Naive thymus-derived CD4-positive, alpha-beta T cell (primary cell): ENCODE data around the gene ZMYND8. TPM values are rescaled to one million over a fixed set of nuclear protein-coding genes. Genes with fewer than 3 reads are reported as not detected.

Experiments
- ATAC-seq: fragments of 150-1000 bp; cut with Tn5 transposase; 2 replicates; pipeline ENCODE4 v1.10.0; 2021; ENCODE audit warnings: mild to moderate bottlenecking, moderate library complexity
- CTCF ChIA-PET: fragments of 350-600 bp; sonication (Branson Sonifier 250); formaldehyde crosslinking; loops from one replicate; lab custom pipeline; 2021; ENCODE audit warnings: antibody characterized with exemption; lab: Charles Lee
- POLR2A ChIA-PET: fragments of 350-600 bp; sonication (Branson Sonifier 250); formaldehyde crosslinking; loops from one replicate; lab custom pipeline; 2021; ENCODE audit warnings: antibody characterized with exemption, inconsistent platforms; lab: Charles Lee
- DNase-seq, 9 donors: peaks; one replicate each; pipeline versions ENCODE4 v3.0.0 to v3.0.0-alpha.2; 2020 to 2022; ENCODE audit warnings: mixed read lengths in 1 of 9
- H3K27ac ChIP-seq: one replicate; pipeline ENCODE4 v1.7.0; 2013; ENCODE audit warnings: mild to moderate bottlenecking, low read depth, low read length, moderate library complexity
- H3K27me3 ChIP-seq, 2 donors: one replicate each; pipeline ENCODE4 v1.7.0; 2013; ENCODE audit warnings: low read length in 2 of 2, mild to moderate bottlenecking in 2 of 2, moderate library complexity in 2 of 2; ENCODE audit not compliant: control insufficient read depth in 2 of 2, insufficient read depth in 2 of 2
- H3K36me3 ChIP-seq, 3 experiments: 1 replicate in 2 of 3; 2 replicates in 1 of 3; pipeline ENCODE4 v1.7.0; 2013; ENCODE audit warnings: low read length in 3 of 3, mild to moderate bottlenecking in 3 of 3, moderate library complexity in 1 of 3; ENCODE audit not compliant: insufficient read depth in 3 of 3, control insufficient read depth in 2 of 3
- H3K4me1 ChIP-seq, 2 donors: one replicate each; pipeline ENCODE4 v1.7.0; 2013; ENCODE audit warnings: low read length in 2 of 2, mild to moderate bottlenecking in 2 of 2, moderate library complexity in 1 of 2; ENCODE audit not compliant: control insufficient read depth in 2 of 2, insufficient read depth in 2 of 2
- H3K4me3 ChIP-seq: 2 replicates; pipeline ENCODE4 v1.7.0; 2013; ENCODE audit warnings: mild to moderate bottlenecking, low read length
- H3K9me3 ChIP-seq, 3 experiments: 1 replicate in 2 of 3; 2 replicates in 1 of 3; pipeline ENCODE4 v1.7.0; 2013; ENCODE audit warnings: low read length in 3 of 3; ENCODE audit not compliant: control insufficient read depth in 2 of 3
- H3K27ac Mint-ChIP-seq, 9 donors: one replicate each; pipeline ENCODE4 v1.8.0; 2020 to 2022; ENCODE audit warnings: mixed read lengths in 9 of 9, mild to moderate bottlenecking in 8 of 9, moderate library complexity in 5 of 9, inconsistent platforms in 2 of 9
- H3K27me3 Mint-ChIP-seq, 5 donors: one replicate each; pipeline ENCODE4 v1.8.0; 2021 to 2022; ENCODE audit warnings: mixed read lengths in 5 of 5, mild to moderate bottlenecking in 1 of 5
- H3K36me3 Mint-ChIP-seq, 5 donors: one replicate each; pipeline ENCODE4 v1.8.0; 2020 to 2022; ENCODE audit warnings: mixed read lengths in 5 of 5, mild to moderate bottlenecking in 3 of 5, inconsistent platforms in 1 of 5
- H3K4me1 Mint-ChIP-seq, 7 donors: one replicate each; pipeline ENCODE4 v1.8.0; 2020 to 2022; ENCODE audit warnings: mixed read lengths in 7 of 7, mild to moderate bottlenecking in 3 of 7, inconsistent platforms in 1 of 7
- H3K4me3 Mint-ChIP-seq, 10 donors: one replicate each; pipeline ENCODE4 v1.8.0; 2020 to 2022; ENCODE audit warnings: mild to moderate bottlenecking in 10 of 10, mixed read lengths in 10 of 10, moderate library complexity in 6 of 10, inconsistent platforms in 2 of 10
- H3K9me3 Mint-ChIP-seq, 11 donors: one replicate each; pipeline ENCODE4 v1.8.0; 2020 to 2022; ENCODE audit warnings: mixed read lengths in 11 of 11, mild to moderate bottlenecking in 4 of 11, inconsistent platforms in 1 of 11, moderate library complexity in 1 of 11
- intact Hi-C, 2 donors: fragments of 100-400 bp; cut with micrococcal nuclease; formaldehyde crosslinking; loops; one replicate each; pipeline ENCODE4 v1.15.1; 2023
- polyA plus RNA-seq, 2 donors: library from polyadenylated mRNA; unstranded; fragments of 300-500 nt; fragmentation: Illumina TruSeq; gene quantifications; one replicate each; pipeline ENCODE4 v1.2.3, GENCODE V29; 2021
- total RNA-seq, 6 experiments: library from RNA in 5 of 6; stranded (reverse) in 5 of 6; gene quantifications; 1 replicate in 5 of 6; 2 replicates in 1 of 6; pipeline ENCODE4 v1.2.3 and lab custom pipeline; 2021 to 2026

ZMYND8 gene
- total and polyA plus RNA-seq, 7 experiments from 2014 or later, result 12.7 to 83.0 (median 63.7) TPM

DNA sequence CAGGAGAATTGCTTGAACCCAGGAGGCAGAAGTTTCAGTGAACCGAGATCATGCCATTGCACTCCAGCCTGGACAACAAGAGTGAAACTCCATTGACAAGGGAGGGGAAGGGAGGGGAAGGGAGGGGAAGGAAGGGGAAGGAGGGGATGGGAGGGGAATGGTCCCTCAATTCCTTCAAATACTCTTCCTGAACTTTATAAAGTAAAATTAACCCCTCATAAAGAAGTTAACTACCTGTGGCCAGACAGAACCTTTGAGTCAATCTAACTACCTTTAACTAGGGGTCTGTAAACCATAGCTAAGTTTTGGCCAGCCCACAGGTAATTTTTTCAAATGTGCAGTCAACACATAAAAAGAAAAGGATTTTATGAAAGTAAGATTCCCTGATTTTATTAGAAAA, 131.0 kb downstream of the ZMYND8 start:
- peaks cover 10 to 50% (median 27%) of the 10 kb centered on the region in 5 donors for H3K36me3 Mint-ChIP-seq
- intact Hi-C loops, result no loop called here
- H3K36me3 ChIP-seq, result peaks cover 5 to 90% (median 35%) of the 10 kb centered on the region in 3 experiments

DNA sequence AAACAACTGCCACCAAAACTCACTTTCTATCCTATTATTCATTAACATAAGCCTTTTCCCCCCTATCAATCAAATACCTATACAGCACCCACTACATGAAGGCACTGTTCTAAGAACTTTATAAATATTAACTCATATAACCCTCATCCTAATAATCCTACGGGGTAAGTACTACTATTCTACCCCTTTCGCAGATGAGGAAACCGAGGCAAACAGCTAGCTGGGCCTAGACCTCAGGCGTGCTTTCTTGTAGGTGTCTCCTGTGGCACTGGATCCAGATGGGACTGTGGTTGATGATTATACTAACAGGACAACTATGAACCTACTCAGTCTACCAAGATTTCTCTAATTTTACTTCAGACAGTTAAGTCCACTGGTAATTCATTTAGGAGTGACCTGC, 131.6 kb downstream of the ZMYND8 start:
- intact Hi-C loops, result no loop called here
- Mint-ChIP-seq H3K27me3 (no peaks in the 10 kb centered on the region), H3K4me1 (peaks cover 0 to 12% (median 7%) of the 10 kb centered on the region in 7 donors), H3K4me3 (no peak overlapping the region), H3K27ac (peak overlapping the region in 4 of 9 donors; percentile 28 to 84 (median 50)), H3K36me3 (peaks cover 10 to 53% (median 29%) of the 10 kb centered on the region in 5 donors), H3K9me3 (no peaks in the 10 kb centered on the region)
- Histone ChIP-seq H3K4me1 (no peaks in the 10 kb centered on the region), H3K27me3 (no peaks in the 10 kb centered on the region), H3K4me3 (no peak overlapping the region), H3K9me3 (no peaks in the 10 kb centered on the region), H3K27ac (no peak overlapping the region), H3K36me3 (peaks cover 5 to 90% (median 41%) of the 10 kb centered on the region in 3 experiments)
- DNase-seq (no peak), ATAC-seq (no peak)
- ChIA-PET CTCF (no interaction called here), POLR2A (no interaction called here)

More for the DNA sequence above, 131.0 kb downstream of the ZMYND8 start:
- peaks cover 0 to 12% (median 7%) of the 10 kb centered on the region in 7 donors for H3K4me1 Mint-ChIP-seq
- H3K27ac ChIP-seq, result no peak overlapping the region
- H3K27me3 ChIP-seq, result no peaks in the 10 kb centered on the region
- no peaks in the 10 kb centered on the region for H3K9me3 ChIP-seq
- CTCF ChIA-PET, result no interaction called here
- H3K27me3 Mint-ChIP-seq, result no peaks in the 10 kb centered on the region
- no peaks in the 10 kb centered on the region for H3K9me3 Mint-ChIP-seq
- ATAC-seq, result no peak
- H3K4me3 Mint-ChIP-seq, result peak overlapping the region in 1 of 10 donors; percentile 10
- peak overlapping the region in 5 of 9 donors; percentile 8 to 54 (median 49) for H3K27ac Mint-ChIP-seq
- no peak for DNase-seq
- POLR2A ChIA-PET, result interaction anchor here (0.6 to 0.9 kb wide), 2 partner anchors 8 to 131 kb away, joined by 3 read pairs; partner anchors contain the start of gene ZMYND8
- H3K4me3 ChIP-seq, result no peak overlapping the region
- H3K4me1 ChIP-seq, result no peaks in the 10 kb centered on the region

DNA sequence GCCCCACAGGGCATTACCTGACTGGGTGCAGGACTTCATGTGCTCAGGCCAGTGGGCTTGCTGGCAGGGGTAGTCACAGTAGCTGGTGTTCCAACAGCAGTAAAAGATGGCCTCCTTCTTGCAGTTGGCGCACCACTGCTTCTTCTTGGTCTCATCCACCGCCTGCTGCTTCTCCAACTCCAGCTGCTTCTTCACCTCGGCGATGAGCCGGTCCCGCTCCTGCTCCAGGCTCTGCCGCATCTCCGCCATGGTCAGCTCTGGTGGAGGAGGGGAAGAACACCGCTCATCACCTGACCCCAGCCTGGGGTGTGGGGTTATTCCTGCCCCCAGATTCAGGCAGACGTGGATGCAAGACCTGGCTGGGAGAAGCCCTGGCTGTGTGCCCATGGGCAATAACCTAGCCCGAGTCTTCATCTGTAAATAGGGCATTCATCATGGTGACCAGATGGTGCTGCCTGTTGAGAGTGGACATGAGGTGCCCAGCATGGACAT, 132.2 kb downstream of the ZMYND8 start:
- Mint-ChIP-seq H3K27ac (peak overlapping the region in 3 of 9 donors; percentile 38 to 79 (median 65)), H3K9me3 (no peaks in the 10 kb centered on the region), H3K27me3 (no peaks in the 10 kb centered on the region), H3K4me1 (peaks cover 0 to 12% (median 7%) of the 10 kb centered on the region in 7 donors), H3K36me3 (peaks cover 10 to 58% (median 32%) of the 10 kb centered on the region in 5 donors), H3K4me3 (no peak overlapping the region)
- no peak overlapping the region for H3K4me3 ChIP-seq
- DNase-seq (no peak), ATAC-seq (no peak)
- no peaks in the 10 kb centered on the region for H3K27me3 ChIP-seq
- no peaks in the 10 kb centered on the region for H3K4me1 ChIP-seq
- ChIA-PET POLR2A (no interaction called here), CTCF (no interaction called here)
- intact Hi-C loops, result no loop called here
- peaks cover 5 to 90% (median 38%) of the 10 kb centered on the region in 3 experiments for H3K36me3 ChIP-seq
- H3K9me3 ChIP-seq, result no peaks in the 10 kb centered on the region
- no peak overlapping the region for H3K27ac ChIP-seq

DNA sequence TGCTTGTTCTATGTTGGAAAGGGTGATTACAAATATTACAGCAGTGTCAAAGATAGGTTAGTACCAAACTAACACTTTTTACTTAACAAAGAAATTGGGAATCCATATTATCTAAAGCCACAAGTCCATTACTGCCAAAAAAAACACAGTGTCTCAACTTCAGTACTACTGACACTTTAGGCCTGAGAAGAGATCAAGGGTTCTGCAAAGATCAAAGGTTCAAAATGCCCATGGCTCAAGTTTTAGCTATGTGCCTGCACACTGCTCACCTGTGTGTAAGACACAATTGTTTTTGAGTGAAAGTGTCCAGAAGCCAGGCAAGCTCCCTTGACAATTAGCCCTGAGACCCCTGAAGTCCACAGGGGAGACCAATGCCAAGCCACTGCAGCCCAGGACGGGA, 132.6 kb downstream of the ZMYND8 start:
- POLR2A ChIA-PET, result no interaction called here
- H3K4me3 ChIP-seq, result no peak overlapping the region
- CTCF ChIA-PET, result no interaction called here
- ATAC-seq, result no peak
- intact Hi-C loops, result no loop called here
- Mint-ChIP-seq H3K4me1 (peaks cover 0 to 12% (median 7%) of the 10 kb centered on the region in 7 donors), H3K27ac (peak overlapping the region in 1 of 9 donors; percentile 49), H3K9me3 (no peaks in the 10 kb centered on the region), H3K4me3 (no peak overlapping the region), H3K27me3 (no peaks in the 10 kb centered on the region), H3K36me3 (peaks cover 10 to 58% (median 32%) of the 10 kb centered on the region in 5 donors)
- DNase-seq, result no peak
- no peaks in the 10 kb centered on the region for H3K27me3 ChIP-seq
- no peak overlapping the region for H3K27ac ChIP-seq
- H3K4me1 ChIP-seq, result no peaks in the 10 kb centered on the region
- H3K36me3 ChIP-seq, result peaks cover 5 to 86% (median 38%) of the 10 kb centered on the region in 3 experiments
- H3K9me3 ChIP-seq, result no peaks in the 10 kb centered on the region

DNA sequence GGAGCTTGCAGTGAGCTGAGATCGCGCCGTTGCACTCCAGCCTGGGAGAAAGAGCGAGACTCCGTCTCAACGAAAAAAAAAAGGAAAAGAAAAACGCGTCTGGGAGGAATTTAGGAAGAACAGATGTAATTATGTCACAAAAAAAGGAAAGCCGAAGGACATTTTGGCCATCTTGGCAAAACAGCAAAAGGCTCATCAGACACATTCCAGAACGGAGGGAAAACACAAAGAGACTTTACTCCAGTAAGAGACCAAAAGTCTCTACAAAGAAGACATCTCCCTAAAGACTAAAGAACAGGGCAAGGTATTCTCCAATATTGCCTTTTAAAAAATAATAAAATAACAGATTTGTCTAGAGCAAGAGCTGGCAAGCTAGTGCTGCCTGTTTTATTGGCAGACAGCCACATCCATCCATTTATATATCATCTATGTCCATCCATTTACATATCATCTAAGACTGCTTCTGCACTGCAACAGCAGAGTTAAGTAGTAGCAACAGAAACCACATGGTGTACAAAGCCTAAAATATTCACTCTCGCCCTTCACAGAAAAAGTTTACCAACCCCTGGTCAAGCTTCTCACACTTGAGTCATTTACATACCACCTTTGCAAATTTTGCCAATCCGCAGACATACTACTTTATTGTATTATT, 133.9 kb downstream of the ZMYND8 start:
- H3K9me3 ChIP-seq, result no peaks in the 10 kb centered on the region
- no peaks in the 10 kb centered on the region for H3K27me3 Mint-ChIP-seq
- no peak overlapping the region for H3K4me3 Mint-ChIP-seq
- no peaks in the 10 kb centered on the region for H3K9me3 Mint-ChIP-seq
- no peaks in the 10 kb centered on the region for H3K4me1 ChIP-seq
- intact Hi-C loops, result no loop called here
- ChIA-PET CTCF (interaction anchor here (0.8 kb wide), 1 partner anchor 49 kb away, joined by 3 read pairs; no protein-coding TSS in a partner anchor), POLR2A (no interaction called here)
- no peak overlapping the region for H3K27ac ChIP-seq
- peaks cover 0 to 82% (median 38%) of the 10 kb centered on the region in 3 experiments for H3K36me3 ChIP-seq
- H3K27ac Mint-ChIP-seq, result peak overlapping the region in 3 of 9 donors; percentile 24 to 67 (median 53)
- peaks cover 10 to 70% (median 37%) of the 10 kb centered on the region in 5 donors for H3K36me3 Mint-ChIP-seq
- ATAC-seq (no peak), DNase-seq (no peak)
- no peak overlapping the region for H3K4me3 ChIP-seq
- peaks cover 0 to 12% (median 7%) of the 10 kb centered on the region in 7 donors for H3K4me1 Mint-ChIP-seq
- no peaks in the 10 kb centered on the region for H3K27me3 ChIP-seq

DNA sequence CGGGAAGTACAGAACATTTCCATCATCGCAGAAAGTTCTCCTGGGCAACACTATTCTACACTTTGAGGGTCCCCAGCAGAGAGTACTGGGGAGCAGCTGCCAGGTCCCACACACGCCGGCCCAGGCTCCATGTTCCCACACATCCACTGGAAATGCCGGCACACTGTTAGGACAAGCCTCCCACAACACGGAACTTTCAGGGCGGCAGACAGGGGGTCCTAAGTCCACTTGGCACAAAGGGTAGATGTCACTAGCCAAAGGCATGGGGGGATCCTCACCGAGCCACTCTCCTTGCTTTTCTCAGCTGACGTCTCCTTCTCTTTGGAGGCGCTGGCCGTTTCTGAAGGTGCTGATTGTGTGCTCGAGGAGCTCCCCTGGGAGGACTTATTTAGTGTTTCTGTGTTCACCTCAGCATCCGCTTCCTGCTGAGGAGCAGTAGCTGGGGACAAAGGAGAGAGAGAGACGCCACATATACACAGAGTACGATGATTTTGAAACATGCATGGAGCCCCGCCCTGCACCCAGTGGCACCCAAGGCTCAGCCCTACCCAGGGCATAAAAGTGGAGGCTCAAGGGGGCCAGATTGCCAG, 135.4 kb downstream of the ZMYND8 start:
- Histone ChIP-seq H3K9me3 (no peaks in the 10 kb centered on the region), H3K4me1 (no peaks in the 10 kb centered on the region), H3K36me3 (peaks cover 0 to 79% (median 35%) of the 10 kb centered on the region in 3 experiments), H3K27me3 (no peaks in the 10 kb centered on the region), H3K4me3 (no peak overlapping the region), H3K27ac (no peak overlapping the region)
- no peak for DNase-seq
- Mint-ChIP-seq H3K36me3 (peaks cover 18 to 66% (median 40%) of the 10 kb centered on the region in 5 donors), H3K4me1 (peaks cover 0 to 12% (median 10%) of the 10 kb centered on the region in 7 donors), H3K27me3 (no peaks in the 10 kb centered on the region), H3K4me3 (no peak overlapping the region), H3K27ac (peak overlapping the region in 2 of 9 donors; percentile 0 to 19), H3K9me3 (no peaks in the 10 kb centered on the region)
- intact Hi-C loops, result no loop called here
- POLR2A ChIA-PET, result no interaction called here
- CTCF ChIA-PET, result interaction anchor here (0.6 kb wide), 1 partner anchor 49 kb away, joined by 3 read pairs; no protein-coding TSS in a partner anchor
- ATAC-seq, result no peak
